Measurements from ENCODE around the gene MAP4K5. TPM values are rescaled to one million over a fixed set of nuclear protein-coding genes. Genes with fewer than 3 reads are reported as not detected.

MAP4K5 gene
- polyA plus RNA-seq, 2 donors, result 15.4 to 20.3 TPM

DNA sequence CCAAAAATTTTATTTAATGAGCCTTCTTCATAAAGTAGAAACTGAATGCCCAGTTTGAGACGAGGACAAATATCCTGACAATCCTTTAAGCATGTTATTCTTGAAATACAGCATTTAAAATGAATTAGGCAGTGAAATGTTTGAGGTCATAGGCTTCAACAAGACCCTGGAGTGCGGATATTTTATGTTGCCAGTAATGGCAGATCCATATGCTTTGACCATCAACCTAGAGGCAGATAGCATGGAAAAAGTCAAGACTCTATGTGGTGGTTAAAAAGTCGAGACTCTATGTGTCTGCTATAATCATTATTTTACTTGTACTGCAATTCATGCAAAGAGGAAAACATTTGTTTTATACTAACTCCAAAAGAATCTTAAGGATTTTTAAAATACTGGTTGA is 2.0 kb upstream of the MAP4K5 start:
- Histone ChIP-seq H3K27ac (ENCODE audit: low read depth in 2 of 2, low read length in 1 of 2) (no peak overlapping the region), H3K9me3 (ENCODE audit: control insufficient read depth in 2 of 2, insufficient read depth in 1 of 2, low read depth in 1 of 2, low read length in 1 of 2) (peaks cover 0 to 2% of the 10 kb centered on the region in 2 donors), H3K27me3 (ENCODE audit: control insufficient read depth in 1 of 2, insufficient read depth in 2 of 2, low read length in 2 of 2) (no peaks in the 10 kb centered on the region), H3K4me3 (ENCODE audit: low read depth in 1 of 2, low read length in 2 of 2) (no peak overlapping the region), H3K36me3 (ENCODE audit: control insufficient read depth in 2 of 2, insufficient read depth in 2 of 2, low read length in 1 of 2) (no peaks in the 10 kb centered on the region), H3K4me1 (ENCODE audit: control insufficient read depth in 2 of 2, insufficient read depth in 2 of 2, low read length in 1 of 2) (peaks cover 0 to 6% of the 10 kb centered on the region in 2 donors)
- WGBS, 2 donors, result 82% methylated on average over 3 of the region's 3 CpGs

DNA sequence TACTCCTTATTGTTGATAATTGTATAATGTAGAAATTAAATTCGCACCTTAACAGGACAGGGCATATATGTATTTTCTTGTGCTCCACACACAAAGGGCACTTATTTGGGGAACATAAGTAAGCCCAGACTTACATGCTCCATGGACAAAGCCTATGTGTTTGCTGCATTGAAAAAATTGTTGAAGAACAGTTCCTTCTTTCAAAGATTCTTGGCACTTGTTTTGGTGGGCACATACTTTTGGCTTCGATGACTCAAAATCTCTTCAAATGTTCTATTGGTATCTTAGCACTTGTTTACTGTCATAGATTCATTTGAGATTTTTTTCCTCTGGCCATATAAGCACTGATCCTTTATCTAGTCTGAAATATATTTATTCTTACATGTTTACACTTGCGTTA is 1.4 kb upstream of the MAP4K5 start:
- no peaks in the 10 kb centered on the region for H3K36me3 ChIP-seq (ENCODE audit: control insufficient read depth in 2 of 2, insufficient read depth in 2 of 2, low read length in 1 of 2)
- no peak overlapping the region for H3K27ac ChIP-seq (ENCODE audit: low read depth in 2 of 2, low read length in 1 of 2)
- no peaks in the 10 kb centered on the region for H3K27me3 ChIP-seq (ENCODE audit: control insufficient read depth in 1 of 2, insufficient read depth in 2 of 2, low read length in 2 of 2)
- H3K9me3 ChIP-seq (ENCODE audit: control insufficient read depth in 2 of 2, insufficient read depth in 1 of 2, low read depth in 1 of 2, low read length in 1 of 2), result peaks cover 0 to 2% of the 10 kb centered on the region in 2 donors
- peak overlapping the region in 1 of 2 donors; percentile 94 for H3K4me3 ChIP-seq (ENCODE audit: low read depth in 1 of 2, low read length in 2 of 2)
- 59 to 72% methylated on average over 3 of the region's 3 CpGs for WGBS, 2 donors
- peaks cover 0 to 6% of the 10 kb centered on the region in 2 donors for H3K4me1 ChIP-seq (ENCODE audit: control insufficient read depth in 2 of 2, insufficient read depth in 2 of 2, low read length in 1 of 2)

DNA sequence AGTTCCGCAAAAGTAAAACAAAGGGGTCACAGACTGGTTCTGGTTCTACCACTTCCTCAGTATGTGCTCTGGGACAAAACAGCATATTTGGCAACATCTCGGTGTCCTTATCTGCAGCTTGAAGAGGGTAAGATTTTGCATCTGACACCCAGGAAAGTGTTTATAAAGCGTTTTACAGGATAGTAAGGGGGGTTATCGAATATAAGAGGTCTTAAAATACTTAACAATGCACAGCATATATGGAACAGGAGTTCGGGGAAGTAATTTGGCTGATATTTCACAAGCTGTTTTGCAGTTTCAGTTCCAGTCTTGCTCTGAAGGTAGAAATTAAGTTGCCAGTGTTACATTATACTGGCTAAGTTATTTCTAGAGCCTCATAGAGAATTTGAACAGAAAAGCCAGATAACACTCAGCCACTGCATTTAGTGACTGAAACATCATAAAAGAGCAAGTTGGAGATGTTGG is 904 bp upstream of the MAP4K5 start:
- Histone ChIP-seq H3K4me3 (ENCODE audit: low read depth in 1 of 2, low read length in 2 of 2) (peak overlapping the region; percentile 94 to 95), H3K27me3 (ENCODE audit: control insufficient read depth in 1 of 2, insufficient read depth in 2 of 2, low read length in 2 of 2) (no peaks in the 10 kb centered on the region), H3K9me3 (ENCODE audit: control insufficient read depth in 2 of 2, insufficient read depth in 1 of 2, low read depth in 1 of 2, low read length in 1 of 2) (peaks cover 0 to 2% of the 10 kb centered on the region in 2 donors), H3K36me3 (ENCODE audit: control insufficient read depth in 2 of 2, insufficient read depth in 2 of 2, low read length in 1 of 2) (no peaks in the 10 kb centered on the region), H3K27ac (ENCODE audit: low read depth in 2 of 2, low read length in 1 of 2) (peak overlapping the region; percentile 98 to 99), H3K4me1 (ENCODE audit: control insufficient read depth in 2 of 2, insufficient read depth in 2 of 2, low read length in 1 of 2) (peaks cover 0 to 6% of the 10 kb centered on the region in 2 donors)
- WGBS, 2 donors, result 26 to 29% methylated on average over 5 of the region's 5 CpGs

- Histone ChIP-seq H3K4me1 (ENCODE audit: control insufficient read depth in 2 of 2, insufficient read depth in 2 of 2, low read length in 1 of 2) (peaks cover 0 to 6% of the 10 kb centered on the region in 2 donors), H3K4me3 (ENCODE audit: low read depth in 1 of 2, low read length in 2 of 2) (peak overlapping the region; percentile 94 to 95), H3K36me3 (ENCODE audit: control insufficient read depth in 2 of 2, insufficient read depth in 2 of 2, low read length in 1 of 2) (no peaks in the 10 kb centered on the region), H3K9me3 (ENCODE audit: control insufficient read depth in 2 of 2, insufficient read depth in 1 of 2, low read depth in 1 of 2, low read length in 1 of 2) (no peaks in the 10 kb centered on the region), H3K27ac (ENCODE audit: low read depth in 2 of 2, low read length in 1 of 2) (peak overlapping the region; percentile 98 to 99), H3K27me3 (ENCODE audit: control insufficient read depth in 1 of 2, insufficient read depth in 2 of 2, low read length in 2 of 2) (no peaks in the 10 kb centered on the region)
- 1% methylated on average over 73 to 82 of the region's 82 CpGs for WGBS, 2 donors
These were observed 521 bp downstream of the MAP4K5 start for GRCh38 chr14:50531595-50532501.

DNA sequence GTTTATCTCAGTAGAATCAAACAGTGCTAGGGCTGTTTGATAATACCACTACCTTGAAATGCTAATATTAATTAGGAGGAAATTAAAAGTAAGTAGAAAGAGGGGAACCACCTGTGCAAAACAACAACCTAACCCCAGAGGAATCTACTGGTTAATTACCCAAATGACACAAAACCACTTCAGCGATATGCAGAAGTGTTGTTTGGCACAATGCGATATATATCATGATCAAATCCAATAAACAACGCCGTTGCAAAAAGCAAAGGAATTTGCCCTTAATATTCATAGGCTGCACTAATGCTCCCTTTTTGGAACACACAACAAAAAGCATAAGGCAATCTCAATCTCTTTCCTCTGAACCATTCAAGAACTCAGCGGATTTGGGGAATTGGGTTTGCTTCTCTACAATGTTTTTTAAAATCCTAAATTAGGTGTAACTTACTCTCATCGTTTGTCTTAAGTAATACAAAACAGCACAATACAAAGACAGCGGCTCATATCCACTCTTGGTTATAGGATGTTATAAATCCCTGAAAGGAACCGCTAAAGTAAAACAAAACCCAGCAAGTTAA is 1.5 kb downstream of the MAP4K5 start:
- Histone ChIP-seq H3K27ac (ENCODE audit: low read depth in 2 of 2, low read length in 1 of 2) (no peak overlapping the region), H3K4me3 (ENCODE audit: low read depth in 1 of 2, low read length in 2 of 2) (peak overlapping the region in 1 of 2 donors; percentile 94), H3K27me3 (ENCODE audit: control insufficient read depth in 1 of 2, insufficient read depth in 2 of 2, low read length in 2 of 2) (no peaks in the 10 kb centered on the region), H3K4me1 (ENCODE audit: control insufficient read depth in 2 of 2, insufficient read depth in 2 of 2, low read length in 1 of 2) (peaks cover 0 to 6% of the 10 kb centered on the region in 2 donors), H3K9me3 (ENCODE audit: control insufficient read depth in 2 of 2, insufficient read depth in 1 of 2, low read depth in 1 of 2, low read length in 1 of 2) (no peaks in the 10 kb centered on the region), H3K36me3 (ENCODE audit: control insufficient read depth in 2 of 2, insufficient read depth in 2 of 2, low read length in 1 of 2) (no peaks in the 10 kb centered on the region)
- 25 to 28% methylated on average over 8 of the region's 8 CpGs for WGBS, 2 donors

- H3K27ac ChIP-seq (ENCODE audit: low read depth in 2 of 2, low read length in 1 of 2), result no peak overlapping the region
- peaks cover 0 to 6% of the 10 kb centered on the region in 2 donors for H3K4me1 ChIP-seq (ENCODE audit: control insufficient read depth in 2 of 2, insufficient read depth in 2 of 2, low read length in 1 of 2)
These were observed 2.0 kb downstream of the MAP4K5 start for GRCh38 chr14:50530358-50530757.

GRCh38 chr14:50529288-50530179 is 2.8 kb downstream of the MAP4K5 start:
- 72% methylated on average over 6 of the region's 6 CpGs for WGBS, 2 donors
- Histone ChIP-seq H3K4me3 (ENCODE audit: low read depth in 1 of 2, low read length in 2 of 2) (peak overlapping the region in 1 of 2 donors; percentile 14), H3K36me3 (ENCODE audit: control insufficient read depth in 2 of 2, insufficient read depth in 2 of 2, low read length in 1 of 2) (no peaks in the 10 kb centered on the region), H3K27ac (ENCODE audit: low read depth in 2 of 2, low read length in 1 of 2) (peak overlapping the region in 1 of 2 donors; percentile 11), H3K9me3 (ENCODE audit: control insufficient read depth in 2 of 2, insufficient read depth in 1 of 2, low read depth in 1 of 2, low read length in 1 of 2) (no peaks in the 10 kb centered on the region), H3K4me1 (ENCODE audit: control insufficient read depth in 2 of 2, insufficient read depth in 2 of 2, low read length in 1 of 2) (peaks cover 0 to 6% of the 10 kb centered on the region in 2 donors), H3K27me3 (ENCODE audit: control insufficient read depth in 1 of 2, insufficient read depth in 2 of 2, low read length in 2 of 2) (no peaks in the 10 kb centered on the region)

More at GRCh38 chr14:50530358-50530757, 2.0 kb downstream of the MAP4K5 start:
- WGBS, 2 donors, result 10 to 16% methylated on average over 1 of the region's 1 CpG
- no peaks in the 10 kb centered on the region for H3K9me3 ChIP-seq (ENCODE audit: control insufficient read depth in 2 of 2, insufficient read depth in 1 of 2, low read depth in 1 of 2, low read length in 1 of 2)
- no peaks in the 10 kb centered on the region for H3K27me3 ChIP-seq (ENCODE audit: control insufficient read depth in 1 of 2, insufficient read depth in 2 of 2, low read length in 2 of 2)
- peak overlapping the region in 1 of 2 donors; percentile 94 for H3K4me3 ChIP-seq (ENCODE audit: low read depth in 1 of 2, low read length in 2 of 2)
- H3K36me3 ChIP-seq (ENCODE audit: control insufficient read depth in 2 of 2, insufficient read depth in 2 of 2, low read length in 1 of 2), result no peaks in the 10 kb centered on the region

DNA sequence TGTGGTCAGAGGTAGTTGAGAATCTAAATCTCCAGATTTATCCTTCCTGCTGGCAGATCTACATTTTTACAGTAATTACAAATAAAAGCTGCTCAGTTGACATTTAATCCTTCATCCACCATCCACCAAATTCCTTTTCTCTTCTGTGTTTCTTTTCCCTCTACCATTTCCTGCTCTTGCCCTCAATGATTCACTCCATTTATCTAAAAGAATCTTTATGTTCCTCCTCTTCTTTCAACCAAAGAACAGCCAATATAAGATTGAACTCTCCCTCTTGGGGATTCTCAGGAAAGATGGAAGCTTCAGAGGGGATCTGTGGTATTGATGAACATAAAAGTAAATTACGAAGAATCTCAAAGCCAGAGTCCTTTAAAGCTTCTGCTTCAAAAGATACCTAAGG is 4.4 kb downstream of the MAP4K5 start:
- no peaks in the 10 kb centered on the region for H3K9me3 ChIP-seq (ENCODE audit: control insufficient read depth in 2 of 2, insufficient read depth in 1 of 2, low read depth in 1 of 2, low read length in 1 of 2)
- 90 to 96% methylated on average over 1 of the region's 1 CpG for WGBS, 2 donors
- no peak overlapping the region for H3K27ac ChIP-seq (ENCODE audit: low read depth in 2 of 2, low read length in 1 of 2)
- peaks cover 0 to 6% of the 10 kb centered on the region in 2 donors for H3K4me1 ChIP-seq (ENCODE audit: control insufficient read depth in 2 of 2, insufficient read depth in 2 of 2, low read length in 1 of 2)
- no peaks in the 10 kb centered on the region for H3K27me3 ChIP-seq (ENCODE audit: control insufficient read depth in 1 of 2, insufficient read depth in 2 of 2, low read length in 2 of 2)
- no peaks in the 10 kb centered on the region for H3K36me3 ChIP-seq (ENCODE audit: control insufficient read depth in 2 of 2, insufficient read depth in 2 of 2, low read length in 1 of 2)
- H3K4me3 ChIP-seq (ENCODE audit: low read depth in 1 of 2, low read length in 2 of 2), result no peak overlapping the region

Measured in esophagus (tissue), 2 donors.